NCI-H2107 (cell line): ENCODE data around the gene WBP1L.

Source experiments
- DNase-seq: peaks from one replicate; lab custom pipeline; 2025; lab: John Stamatoyannopoulos, UW

The WBP1L gene

DNA sequence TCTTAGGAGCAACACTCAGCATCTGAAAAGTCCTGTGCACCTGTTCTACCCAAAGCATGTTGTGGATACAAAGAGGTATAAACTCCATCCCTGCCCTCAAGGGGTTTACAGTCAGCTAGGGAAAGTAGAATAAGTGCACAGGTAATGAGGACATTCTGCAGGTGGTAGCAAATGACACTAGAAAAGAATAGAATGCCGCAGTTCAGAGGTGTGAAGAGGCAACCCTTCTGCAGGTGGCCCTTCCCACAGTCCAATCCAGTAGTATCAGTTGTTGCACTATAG lies 36.7 kb downstream of the WBP1L start:
- DNase-seq = no peak

DNA sequence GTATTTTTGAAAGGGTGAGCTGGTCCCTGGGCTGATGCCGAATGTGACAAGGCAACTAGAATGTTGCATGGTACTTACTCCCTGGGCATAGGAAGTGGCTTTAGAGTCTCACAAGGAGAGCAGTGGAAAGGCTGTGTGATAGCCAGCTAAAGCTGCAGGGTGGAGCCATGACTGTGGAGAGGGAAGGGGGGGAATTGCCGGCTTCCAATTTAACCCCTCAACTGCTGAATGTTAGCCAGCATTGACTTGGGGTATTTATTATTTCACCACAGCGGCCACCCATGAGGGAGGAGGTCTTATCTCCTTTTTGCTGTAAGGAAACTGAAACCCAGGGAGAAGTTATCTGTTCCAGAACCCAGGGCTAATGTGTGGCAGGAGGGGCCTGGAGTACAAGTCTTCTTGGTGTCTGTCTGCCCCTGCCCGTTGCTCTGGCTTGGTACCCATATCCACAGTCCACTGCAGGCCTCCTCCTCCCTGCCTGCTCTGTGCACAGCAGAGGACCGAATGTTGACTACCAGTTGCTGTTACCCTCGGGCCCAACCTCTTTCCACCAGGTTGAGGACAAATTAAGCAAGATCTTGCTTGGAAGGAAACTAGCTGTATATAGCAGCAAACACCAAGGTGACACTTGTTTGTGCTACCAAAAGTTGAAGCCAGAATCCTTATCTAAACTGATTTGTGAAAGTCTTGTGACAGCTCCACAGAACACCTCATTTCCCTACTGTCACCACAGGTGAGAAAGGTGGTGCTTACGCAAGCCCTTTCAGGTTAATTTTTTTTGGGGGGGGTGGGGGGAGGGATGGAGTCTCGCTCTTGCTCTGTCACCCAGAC lies 37.6 kb downstream of the WBP1L start:
- DNase-seq = no peak

DNA sequence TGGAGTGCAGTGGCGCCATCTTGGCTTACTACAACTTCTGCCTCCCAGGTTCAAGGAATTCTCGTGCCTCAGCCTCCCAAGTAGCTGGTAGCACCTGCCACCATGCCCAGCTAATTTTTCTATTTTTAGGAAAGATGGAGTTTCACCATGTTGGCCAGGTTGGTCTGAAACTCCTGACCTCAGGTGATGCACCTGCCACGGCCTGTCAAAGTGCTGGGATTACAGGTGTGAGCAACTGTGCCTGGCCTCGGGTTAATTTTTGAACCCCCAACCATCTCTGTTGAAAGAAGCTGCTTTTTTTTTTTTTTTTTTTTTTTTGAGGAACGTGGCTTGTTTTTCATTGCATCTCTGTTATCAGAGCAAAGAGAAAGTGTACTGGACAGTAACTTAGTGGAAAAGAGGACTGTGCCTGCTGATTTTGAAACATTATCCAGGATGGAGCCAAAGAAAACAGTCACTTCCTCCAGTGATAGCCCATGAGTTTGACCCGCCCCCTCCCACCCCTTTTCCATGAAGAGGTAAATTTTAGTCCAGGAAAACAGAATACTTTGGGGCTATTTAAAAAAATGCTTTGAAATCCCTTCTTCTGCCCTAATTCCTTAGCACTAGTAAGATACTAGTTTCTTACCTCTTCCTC lies 38.3 kb downstream of the WBP1L start:
- no peak for DNase-seq

DNA sequence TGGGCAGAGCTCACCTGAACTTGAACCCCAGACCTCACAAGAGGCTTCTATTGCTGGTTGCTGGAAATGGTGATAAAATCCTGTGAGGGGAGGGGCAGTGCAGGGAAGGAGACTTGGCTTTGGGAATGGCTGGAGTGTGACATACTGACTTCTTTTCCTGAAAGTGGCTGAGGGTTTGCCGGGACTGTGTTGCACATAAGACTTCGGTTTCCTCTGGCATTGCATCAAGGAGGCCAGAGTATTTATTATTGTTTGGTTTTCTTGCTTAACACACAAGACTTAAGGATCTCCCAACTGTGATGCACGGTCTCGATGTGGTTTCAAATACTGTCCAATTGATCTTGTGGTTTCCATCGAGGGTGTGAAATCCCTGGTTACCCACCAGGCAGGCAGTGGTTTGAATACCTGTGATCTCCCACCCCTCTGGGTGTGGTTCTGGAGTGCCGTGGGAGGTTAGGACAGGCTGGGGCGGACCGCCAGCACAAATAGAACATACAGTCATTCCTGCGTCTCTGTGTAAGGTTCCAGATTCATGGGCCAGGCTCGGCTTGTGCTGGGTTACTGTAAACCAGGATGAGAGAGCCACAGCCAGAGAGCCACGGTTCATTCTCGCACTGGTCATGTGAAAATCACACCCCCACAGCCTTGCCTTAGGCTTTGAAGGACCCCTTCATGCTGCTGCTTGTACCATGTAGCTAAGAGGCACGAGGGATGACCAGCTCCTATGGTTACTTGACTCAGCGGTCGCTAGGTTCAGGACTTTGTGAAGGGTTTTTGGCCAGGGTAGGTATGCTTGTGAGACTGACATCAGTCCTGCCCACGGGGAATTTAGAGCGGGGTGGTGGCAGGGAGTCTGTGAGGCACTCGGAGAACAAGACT lies 39.2 kb downstream of the WBP1L start:
- no peak for DNase-seq

DNA sequence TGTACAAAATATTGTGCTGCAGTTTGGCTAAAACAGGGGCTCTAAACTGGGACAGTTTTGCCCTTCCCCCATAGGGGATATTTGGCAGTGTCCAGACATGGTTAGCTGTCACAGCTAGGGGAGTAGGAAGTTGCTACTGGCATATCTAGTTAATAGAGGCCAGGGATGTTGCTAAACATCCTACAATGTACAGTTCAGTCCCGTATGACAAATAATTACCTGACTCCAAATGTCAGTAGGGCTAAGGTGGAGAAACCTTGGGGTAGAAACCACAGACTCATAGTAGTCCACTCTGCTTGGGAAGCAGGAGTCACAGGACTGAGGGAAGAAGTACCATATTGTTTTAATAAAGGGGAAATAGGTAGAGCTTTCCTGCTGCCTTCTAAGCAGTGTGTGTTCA lies 39.8 kb downstream of the WBP1L start:
- DNase-seq = no peak

DNA sequence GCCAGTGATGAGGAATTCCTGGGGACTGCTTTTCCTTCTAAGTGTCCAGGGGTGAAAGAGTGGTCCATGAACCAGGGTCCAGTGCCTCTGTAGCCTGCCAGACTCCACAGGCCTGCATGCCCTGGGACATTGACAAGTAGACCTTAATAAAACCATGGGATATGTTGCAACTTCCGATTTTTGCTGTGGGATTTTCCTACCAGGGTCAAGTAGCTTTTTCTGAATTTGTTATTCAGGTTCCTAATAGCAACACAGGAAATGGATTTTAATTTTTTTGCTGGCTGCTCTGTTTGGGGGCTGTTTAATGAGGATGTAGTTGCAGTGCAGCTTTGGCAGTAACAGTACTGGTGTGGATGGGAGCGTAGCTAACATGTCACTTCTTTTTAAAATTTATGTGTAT lies 42.1 kb downstream of the WBP1L start:
- DNase-seq = no peak

DNA sequence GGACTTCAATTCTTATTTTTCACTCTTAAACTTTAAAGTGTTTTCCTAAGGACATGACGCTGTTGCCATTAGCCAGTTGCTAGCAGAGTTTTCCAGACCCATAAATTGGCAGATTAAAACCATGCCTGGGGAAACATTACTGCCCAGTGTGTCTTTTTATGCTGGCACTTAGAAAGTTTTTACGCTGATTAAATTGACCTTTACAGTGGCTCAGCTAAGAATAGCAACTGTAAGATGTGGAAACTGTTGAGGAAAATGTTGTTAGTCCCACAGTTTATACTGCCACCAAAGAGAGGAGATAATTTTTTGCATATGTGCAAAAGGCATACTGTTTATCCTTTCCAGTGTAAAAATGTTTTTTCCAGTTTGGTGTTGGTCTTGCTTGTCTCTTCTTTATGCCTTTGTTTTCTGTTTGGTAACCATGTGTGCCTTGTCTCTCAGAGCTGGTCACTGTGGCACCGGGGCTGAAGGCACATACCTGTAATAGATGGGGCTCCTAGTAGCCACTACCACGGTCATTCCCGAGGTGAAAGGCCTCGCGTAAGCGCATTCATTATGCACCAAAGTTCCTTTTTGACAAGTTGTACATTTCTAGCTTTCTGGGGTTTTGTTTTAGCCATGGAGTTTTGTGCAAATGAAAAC lies 48.1 kb downstream of the WBP1L start:
- DNase-seq = no peak

DNA sequence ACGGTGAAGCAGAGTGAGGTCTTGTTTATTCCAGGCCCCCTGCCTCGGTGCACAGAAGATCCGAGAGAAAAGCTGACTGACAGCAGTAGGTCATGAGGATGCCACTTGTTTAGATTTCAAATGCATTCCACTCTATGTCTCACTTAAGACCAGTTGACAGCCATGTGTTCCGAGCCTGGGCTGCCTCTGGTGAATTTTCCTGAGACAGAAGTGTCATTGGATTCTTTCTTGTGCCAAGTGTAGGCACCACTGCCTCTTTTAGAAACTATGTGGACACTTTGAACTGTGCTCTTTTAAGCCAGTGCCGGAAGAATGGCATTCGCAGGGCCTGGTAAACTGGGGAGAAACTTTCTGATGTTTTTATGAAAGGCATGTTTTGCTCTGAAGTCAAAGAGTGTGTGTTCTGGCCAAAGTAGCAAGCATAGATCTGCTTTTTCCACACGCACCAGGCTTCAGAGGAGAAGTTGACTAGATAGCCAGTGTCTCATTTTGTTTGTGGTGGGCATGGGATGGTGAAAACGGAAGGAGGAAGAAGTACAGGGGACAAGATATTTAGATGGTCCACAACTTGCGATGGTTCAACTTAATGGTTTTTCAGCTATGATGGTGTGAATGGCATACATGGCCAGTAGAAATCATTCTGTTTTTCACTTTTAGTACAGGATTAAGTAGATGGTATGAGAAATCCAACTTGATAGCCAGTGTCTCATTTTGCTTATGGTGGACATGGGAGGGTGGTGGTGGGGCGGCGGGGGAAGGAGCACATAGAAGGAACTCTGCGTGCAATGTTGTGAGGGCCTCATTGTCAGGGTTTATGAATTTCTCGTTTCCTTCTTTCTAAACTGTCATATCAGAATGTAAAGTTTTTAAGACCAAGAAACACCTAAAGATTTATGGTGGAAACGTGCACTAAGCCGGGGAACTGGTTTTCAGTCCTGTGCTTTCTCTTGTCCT lies 52.0 kb downstream of the WBP1L start:
- no peak for DNase-seq

DNA sequence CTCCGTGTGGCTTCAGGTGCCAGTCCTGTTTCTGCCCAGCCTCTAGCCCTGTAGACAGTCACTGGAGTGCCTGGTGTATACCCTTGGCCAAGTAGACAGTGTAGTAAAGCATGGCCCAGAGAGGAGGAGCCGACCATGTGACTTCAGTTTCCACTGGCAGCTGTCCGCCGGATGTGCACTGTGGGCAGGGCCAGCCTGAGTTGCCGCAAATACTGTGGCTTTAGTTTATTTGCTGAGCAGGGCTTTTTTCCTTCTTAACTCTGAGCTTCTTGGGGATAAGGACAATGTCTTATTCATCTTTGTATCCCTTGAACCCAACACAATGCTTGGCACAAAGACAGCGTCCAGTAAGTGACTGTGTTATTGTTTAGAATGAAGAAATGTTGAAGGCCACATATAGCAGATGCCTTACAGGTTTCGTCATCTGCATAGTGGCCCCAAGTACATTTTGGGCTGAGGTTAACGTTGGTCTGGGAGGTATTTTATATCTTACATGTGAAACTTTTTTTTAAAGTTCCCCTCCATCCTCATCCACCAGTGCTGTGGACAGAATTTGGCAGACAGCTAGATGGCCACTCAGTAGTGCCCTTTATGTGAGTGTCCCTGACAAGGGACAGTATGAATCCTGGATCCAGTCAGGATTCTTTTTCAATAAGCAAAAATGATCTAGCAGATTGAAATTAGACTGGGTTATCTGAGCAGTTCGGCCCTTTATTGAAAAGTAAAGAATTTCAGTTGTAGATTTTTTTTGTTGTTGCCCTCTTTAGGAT lies 52.8 kb downstream of the WBP1L start:
- DNase-seq = no peak

DNA sequence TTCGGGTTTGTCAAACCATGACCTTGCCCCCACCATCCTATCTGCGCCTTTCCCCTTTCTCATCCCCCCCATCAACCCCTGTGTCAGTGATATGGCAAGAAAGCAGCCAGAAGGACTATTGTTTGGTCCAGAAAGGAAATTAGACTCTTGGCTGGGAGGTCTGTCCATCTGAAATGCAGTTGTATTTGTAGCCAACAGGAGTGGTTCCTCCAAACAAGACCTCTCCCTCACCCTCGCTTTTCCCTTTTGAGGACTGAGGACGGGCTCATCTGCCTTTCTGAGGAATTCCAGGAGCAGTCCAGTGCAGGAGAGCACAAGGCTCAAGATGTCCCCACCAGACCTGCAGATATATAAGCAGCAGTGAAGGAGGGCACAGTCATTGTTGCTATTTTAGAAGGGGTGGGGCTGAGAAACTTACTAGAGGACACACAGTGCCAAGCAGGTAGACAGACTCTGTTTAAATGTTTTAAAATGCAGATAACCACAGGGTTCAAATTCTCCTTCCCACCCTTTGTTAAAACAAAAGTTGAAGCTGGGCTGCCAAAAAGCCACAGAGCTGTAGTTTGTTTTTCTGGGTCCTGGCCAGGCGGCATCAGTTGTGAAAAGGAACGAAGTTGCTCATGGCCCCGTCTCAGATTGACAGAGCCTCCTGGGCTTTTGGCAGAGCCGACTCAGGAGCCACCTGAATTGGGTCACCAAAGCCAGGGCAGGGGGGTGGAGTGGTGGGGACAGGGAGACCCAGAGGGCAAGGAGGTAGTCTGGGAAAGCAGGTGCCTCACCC lies 56.1 kb downstream of the WBP1L start:
- no peak for DNase-seq

DNA sequence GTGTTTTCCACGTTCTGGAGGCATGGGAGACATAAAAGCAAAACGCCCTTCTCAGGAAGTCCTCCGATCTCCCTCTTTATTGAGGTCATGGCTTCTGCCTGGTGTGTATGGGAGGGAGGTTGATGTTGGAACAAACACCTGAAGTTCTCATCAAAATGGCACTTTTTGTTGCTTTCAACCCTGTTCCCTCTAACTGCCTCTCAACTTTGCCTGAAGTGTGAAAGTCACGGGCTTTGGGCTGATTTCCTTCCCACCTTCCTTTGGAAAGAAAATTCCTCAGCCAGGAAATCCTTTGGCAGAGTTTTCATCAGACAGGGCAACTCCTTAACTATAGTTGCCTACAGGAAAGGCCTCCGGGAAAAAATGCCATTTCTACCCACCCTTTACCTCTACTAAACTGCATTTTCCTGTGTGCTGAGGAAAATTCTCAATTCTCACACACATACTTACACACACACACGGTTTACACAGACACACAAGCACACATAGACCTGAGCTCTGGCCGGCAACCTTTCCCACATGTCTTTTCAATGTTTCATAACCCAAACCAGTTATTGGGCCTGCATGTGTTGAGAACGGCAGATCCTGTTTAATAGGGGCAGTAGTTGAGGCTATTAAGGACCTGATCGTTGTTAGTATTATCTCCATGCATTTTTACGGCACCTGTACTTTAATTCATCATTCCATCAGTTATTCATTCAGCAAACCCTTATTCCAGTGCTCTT lies 57.0 kb downstream of the WBP1L start:
- DNase-seq = no peak

DNA sequence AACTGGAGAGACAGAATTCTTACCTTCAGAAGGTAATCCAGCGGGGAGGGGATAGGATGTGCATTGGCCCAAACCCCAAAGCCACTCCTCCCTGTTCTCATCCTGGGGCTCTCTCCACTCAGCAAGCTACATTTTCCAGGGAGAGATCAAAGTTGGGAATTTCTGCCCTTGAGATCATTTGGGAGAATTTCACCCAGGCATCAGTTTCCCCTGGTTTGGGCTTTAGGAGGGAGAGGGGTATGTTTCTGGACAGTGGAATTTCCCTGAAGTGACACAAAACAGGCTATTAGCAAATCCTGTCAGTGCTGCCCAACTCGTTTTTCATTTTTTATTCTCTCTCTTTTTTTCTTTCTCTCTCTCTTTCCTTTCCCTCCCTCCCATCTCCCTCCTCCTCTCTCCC lies 57.7 kb downstream of the WBP1L start:
- no peak for DNase-seq

DNA sequence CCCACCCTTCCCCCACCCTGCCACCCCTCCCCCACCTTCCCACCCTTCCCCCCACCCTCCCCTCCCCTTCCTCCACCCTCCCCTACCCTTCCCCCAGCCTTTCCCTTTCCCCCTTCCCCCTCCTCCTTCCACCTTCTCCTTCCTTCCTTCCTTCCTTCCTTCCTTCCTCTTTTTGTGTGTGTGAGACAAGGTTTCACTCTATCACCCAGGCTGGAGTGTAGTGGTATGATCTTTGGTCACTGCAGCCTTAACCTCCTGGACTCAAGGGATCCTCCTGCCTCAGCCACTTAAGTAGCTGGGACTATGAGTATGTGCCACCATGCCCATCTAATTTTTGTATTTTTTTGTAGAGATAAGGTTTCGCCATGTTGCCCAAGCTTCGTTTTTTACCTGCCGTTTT lies 58.2 kb downstream of the WBP1L start:
- no peak for DNase-seq

DNA sequence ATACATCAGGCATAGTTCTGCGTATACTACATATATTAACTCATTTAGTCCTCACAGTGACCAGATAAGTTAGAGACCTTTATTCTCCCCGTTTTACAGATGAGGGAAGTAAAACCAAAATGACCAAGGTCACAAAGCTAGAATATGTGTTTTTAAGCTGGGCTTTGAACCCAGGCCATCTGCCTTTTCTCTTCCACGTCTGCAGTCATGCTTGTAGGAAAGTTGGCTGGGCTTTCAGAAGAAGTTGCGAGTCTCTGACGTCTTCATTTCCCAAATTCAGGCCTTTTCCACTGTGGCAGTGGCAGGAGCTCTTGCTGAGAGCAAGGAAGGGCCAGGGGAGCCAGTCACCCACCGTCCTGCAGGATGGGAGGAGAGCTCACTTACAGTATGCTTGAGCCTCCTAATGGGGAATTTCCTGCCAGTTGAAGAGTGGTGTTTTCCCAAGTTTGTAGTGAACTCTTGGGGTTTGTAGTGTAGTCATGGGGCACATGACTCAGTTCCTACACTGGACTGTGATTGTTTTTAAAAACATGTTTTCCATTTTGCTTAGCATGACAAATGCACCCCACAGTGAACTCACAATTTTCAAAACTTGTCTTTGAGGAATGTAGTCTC lies 59.3 kb downstream of the WBP1L start:
- DNase-seq = no peak

DNA sequence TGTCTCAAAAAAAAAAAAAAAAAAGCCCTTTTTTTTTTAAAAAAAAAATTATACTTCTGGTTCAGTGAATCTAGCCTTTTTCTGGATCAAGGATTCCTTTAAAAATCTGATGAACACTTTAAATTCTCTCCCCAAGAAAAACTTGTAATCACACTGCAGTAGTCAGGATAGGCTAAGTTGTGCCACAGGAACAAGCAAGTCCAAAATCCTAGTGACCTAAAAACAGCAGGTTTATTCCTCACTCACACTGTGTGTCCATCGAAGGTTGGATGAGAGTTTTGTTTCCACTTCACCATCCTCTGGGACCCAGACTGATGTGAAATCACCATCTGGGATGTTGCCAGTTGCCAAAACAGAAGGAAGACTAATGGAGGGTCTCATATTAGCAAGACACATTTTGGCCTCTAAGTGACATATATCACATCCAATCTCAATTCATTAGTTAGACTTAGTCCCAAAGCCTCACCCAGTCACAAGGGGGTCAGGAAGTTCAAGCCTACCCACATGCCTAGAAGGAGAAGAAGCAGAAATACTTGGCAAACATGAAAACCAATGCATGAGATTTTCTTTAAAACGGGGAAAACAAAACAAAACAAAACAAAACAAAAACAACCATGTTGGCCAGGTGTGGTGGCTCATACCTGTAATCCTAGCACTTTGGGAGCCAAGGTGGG lies 60.8 kb downstream of the WBP1L start:
- no peak for DNase-seq

DNA sequence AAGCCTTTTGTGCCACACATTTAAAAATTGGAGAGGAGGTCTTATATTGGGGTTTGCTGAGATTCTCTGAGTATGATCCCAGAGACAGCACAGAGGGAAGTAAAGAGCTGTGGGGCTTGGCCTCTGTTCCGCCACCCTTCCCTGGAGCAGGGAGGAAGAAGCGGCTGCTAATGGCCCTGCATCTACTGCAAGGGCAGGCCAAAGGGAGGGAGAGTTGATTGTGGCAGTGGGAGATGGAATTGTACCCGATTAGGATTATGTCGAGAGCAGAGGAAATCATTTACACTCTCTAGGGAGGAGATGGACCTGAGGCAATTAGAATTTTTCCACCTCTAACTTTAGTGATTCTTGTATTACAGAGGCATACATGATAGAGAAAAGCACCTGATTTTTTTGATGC lies 64.6 kb downstream of the WBP1L start:
- DNase-seq = no peak

DNA sequence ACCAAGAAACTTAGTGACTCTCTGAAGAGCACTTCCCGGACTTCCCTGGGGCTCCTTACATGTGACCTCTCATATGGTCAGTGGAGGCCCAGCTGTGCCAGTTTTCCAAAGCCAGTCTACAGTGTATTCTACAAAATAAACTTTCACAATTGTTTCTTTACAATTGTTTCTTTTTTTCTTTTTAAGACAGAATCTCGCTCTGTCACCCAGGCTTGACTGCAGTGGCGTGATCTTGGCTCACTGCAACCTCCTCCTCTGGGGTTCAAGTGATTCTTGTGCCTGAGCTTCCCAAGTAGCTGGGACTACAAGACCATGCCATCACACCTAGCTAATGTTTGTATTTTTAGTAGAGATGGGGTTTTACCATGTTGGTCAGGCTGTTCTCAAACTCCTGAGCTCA lies 67.6 kb downstream of the WBP1L start:
- DNase-seq = no peak

DNA sequence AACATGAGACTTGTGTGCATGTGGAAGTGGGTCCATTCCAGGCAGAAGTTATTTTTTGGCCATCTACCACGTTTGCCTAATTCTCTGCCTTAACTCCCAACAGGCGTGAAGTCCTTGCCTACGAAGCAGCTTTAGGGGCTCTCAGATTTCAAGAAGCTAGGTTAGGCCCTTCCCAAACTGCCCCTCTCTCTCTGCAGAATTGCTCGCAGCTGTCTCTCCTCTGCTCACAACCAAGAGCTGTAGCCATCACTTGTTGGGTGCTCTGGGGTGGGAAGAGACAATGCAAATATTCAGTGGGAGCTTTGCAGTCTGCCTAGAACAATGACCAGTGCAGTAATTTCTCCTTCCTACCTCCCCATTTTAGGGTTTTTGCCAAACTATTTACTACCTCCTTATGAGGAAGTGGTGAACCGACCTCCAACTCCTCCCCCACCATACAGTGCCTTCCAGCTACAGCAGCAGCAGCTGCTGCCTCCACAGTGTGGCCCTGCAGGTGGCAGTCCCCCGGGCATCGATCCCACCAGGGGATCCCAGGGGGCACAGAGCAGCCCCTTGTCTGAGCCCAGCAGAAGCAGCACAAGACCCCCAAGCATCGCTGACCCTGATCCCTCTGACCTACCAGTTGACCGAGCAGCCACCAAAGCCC lies 68.6 kb downstream of the WBP1L start:
- DNase-seq = no peak
